ENCODE measurements around the gene NTM.

NTM gene

GRCh38 chr11:131951121-131951520, 580.7 kb downstream of the NTM start:
- no peak for FAIRE-seq
- DNase-seq (ENCODE audit: extremely low spot score, insufficient read length, low read depth): no peak

GRCh38 chr11:131954146-131954545, 583.7 kb downstream of the NTM start:
- no peak for FAIRE-seq

DNA sequence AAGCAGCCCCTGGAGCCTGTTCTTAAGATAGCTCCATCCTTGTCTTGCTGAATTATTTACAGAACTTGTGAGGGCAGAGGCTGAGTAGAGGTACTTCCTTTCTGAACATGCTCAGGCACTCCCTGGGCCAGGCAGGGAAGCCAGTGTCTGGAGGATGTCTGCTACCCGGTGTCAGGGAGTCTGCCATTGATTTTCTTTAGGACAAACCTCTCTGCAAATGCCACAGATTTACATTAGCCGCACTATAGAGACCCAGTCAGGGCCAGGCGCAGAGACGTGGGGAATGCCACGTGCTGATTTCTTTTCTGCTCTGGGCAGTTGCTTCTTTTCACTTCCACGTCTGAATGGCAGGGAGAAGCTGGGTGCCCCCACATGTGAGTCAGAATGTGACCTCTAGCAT, 585.5 kb downstream of the NTM start:
- FAIRE-seq (no peak), DNase-seq (ENCODE audit: extremely low spot score, insufficient read length, low read depth) (no peak)

More at GRCh38 chr11:131954146-131954545, 583.7 kb downstream of the NTM start:
- no peak for DNase-seq (ENCODE audit: extremely low spot score, insufficient read length, low read depth)

DNA sequence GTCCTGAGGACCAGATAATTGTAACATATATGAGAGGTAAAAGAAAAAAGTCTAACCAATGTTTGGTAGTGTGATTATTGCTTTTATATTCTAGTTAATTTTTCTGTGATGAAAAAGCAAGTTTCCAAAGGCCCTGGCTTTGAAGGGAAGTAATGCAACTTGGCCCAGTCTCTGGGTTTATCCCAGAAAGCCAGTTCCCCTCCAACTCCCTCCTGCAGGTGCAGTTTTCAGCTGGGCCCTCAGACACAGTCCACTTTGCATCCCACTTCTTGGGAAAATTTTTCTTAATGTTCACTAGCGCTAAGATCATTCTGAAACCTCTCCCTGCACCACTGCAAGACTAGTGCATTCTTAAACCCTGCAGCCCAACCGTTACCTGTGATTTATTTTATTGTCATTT, 586.8 kb downstream of the NTM start:
- FAIRE-seq: no peak

DNA sequence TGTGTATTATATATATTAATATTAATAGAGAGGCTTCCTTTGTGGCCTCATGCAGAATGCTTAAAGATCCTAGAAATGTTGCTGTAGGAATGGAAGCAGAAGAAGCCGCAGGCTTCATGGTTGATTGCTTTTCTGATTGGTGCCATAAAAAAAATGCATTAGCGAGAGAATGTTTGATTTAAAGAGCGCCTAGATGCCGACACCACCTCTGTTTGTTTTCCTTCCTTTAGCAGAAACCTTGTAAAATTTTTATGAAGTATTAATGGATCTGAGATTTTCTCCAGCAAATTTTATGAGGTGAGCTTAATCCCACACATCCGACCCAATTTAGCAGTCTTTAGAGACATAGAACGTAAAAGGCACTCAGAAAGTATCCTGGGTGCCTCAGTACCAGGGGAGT, 587.5 kb downstream of the NTM start:
- FAIRE-seq (no peak), DNase-seq (ENCODE audit: extremely low spot score, insufficient read length, low read depth) (no peak)

More for the DNA sequence above, 586.8 kb downstream of the NTM start:
- no peak for DNase-seq (ENCODE audit: extremely low spot score, insufficient read length, low read depth)

DNA sequence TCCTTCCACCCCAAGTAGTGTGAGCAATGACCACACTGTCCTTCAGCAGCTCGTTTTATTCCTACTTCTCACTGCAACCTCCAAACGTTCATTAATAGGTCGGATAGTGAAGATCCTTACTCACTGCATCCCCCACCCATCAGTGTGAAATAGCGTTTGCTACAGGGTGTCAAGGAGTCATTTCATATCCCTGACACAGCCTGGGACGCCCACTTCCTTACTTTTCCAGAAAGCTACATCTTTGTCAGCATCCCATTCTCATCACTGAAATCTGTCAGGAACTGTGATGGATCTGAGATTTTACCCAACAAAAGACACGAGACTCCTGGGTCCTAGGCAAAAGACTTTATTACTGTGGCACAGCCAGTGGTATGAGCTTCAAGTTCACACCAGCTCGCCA, 592.4 kb downstream of the NTM start:
- DNase-seq (ENCODE audit: extremely low spot score, insufficient read length, low read depth) (no peak), FAIRE-seq (no peak)

DNA sequence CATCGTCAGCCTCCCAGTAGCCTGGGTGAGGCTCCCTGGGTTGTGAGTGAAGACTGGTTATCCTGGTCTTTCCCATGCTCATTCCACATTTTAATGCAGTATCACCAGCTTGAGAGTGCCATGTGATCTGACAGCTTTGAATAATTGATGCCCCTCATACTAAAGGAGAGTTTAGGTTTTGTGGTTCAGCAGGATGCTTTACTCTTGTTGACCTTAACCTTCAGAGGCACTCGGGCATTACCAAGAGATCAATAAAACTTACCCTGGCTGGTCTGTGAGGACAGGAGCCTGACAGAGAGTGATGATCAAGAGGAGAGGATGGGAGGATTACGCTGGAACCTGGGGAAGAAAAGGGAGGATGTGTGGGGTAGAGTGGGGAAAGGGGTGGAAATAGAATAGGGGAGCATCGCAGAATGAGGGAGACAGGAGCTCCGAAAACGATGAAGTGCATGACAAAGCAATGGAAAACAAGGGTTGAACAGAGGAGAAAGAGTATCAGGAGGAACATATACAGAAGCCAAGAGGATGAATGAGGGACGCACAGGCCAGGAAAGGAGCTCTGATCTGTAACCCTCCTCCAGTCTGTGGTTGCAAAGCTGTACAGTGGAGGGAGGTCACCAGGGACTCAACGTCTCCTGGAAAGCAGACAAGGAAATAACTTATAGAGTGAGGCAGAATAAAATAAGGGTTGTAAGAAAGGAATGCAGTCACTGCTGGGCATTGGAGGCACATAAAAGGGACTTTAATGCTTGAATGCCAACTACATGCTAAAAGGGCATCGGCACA, 594.5 kb downstream of the NTM start:
- DNase-seq (ENCODE audit: extremely low spot score, insufficient read length, low read depth) (no peak), FAIRE-seq (no peak)

DNA sequence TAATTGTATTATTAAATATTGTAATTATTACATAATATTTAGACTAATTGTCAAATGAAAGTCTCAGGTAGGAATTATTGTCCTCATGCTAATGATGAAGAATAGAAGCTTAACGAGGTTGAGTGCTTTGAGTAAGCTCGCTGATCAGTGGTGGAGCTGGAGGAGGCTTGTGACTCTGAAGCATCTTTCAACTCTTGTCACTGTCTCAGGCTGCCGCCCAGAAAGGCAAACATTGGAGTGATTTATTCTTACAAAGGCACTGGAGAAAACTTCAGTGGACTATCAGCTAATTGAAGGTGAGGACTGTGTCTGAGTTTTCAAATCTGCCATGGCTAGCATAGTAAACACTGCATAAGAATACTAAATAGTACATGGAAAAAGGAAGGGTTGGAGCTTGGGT, 595.1 kb downstream of the NTM start:
- FAIRE-seq: no peak
- DNase-seq (ENCODE audit: extremely low spot score, insufficient read length, low read depth): no peak

GRCh38 chr11:131966667-131967066, 596.3 kb downstream of the NTM start:
- no peak for FAIRE-seq

GRCh38 chr11:131969261-131969660, 598.8 kb downstream of the NTM start:
- no peak for FAIRE-seq
- DNase-seq (ENCODE audit: extremely low spot score, insufficient read length, low read depth): no peak

More at GRCh38 chr11:131966667-131967066, 596.3 kb downstream of the NTM start:
- no peak for DNase-seq (ENCODE audit: extremely low spot score, insufficient read length, low read depth)

DNA sequence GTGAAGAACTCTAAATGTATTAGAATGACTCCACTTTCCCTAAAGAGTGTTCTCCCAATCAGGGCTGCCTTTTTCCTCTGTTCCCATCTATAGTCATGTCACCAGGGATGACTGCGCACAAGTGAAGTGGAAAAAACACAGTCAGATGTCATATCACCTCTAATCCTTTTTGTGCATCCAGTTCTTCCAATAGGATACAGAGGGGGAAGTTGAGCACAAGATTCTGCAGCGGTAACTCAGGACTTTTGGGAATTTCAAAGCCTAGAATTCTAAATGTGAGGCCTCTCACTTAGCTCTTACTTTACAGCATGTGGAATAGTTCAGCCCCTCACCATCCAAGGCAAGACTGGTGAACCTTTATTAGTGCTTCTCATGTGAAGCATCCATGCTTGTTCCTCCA, 602.6 kb downstream of the NTM start:
- no peak for DNase-seq (ENCODE audit: extremely low spot score, insufficient read length, low read depth)
- FAIRE-seq: no peak

GRCh38 chr11:131975619-131976018, 605.2 kb downstream of the NTM start:
- FAIRE-seq (no peak), DNase-seq (ENCODE audit: extremely low spot score, insufficient read length, low read depth) (no peak)

- no peak for FAIRE-seq
- DNase-seq (ENCODE audit: extremely low spot score, insufficient read length, low read depth): no peak
Measured at GRCh38 chr11:131976021-131976420, 605.6 kb downstream of the NTM start.

- no peak for DNase-seq (ENCODE audit: extremely low spot score, insufficient read length, low read depth)
- FAIRE-seq: no peak
Measured at GRCh38 chr11:131977231-131977630, 606.8 kb downstream of the NTM start.

- no peak for FAIRE-seq
- DNase-seq (ENCODE audit: extremely low spot score, insufficient read length, low read depth): no peak
Measured at GRCh38 chr11:131977854-131978253, 607.4 kb downstream of the NTM start.

- FAIRE-seq (no peak), DNase-seq (ENCODE audit: extremely low spot score, insufficient read length, low read depth) (no peak)
Measured at GRCh38 chr11:131978351-131978750, 607.9 kb downstream of the NTM start.

GRCh38 chr11:131979364-131979763, 608.9 kb downstream of the NTM start:
- DNase-seq (ENCODE audit: extremely low spot score, insufficient read length, low read depth) (no peak), FAIRE-seq (no peak)

DNA sequence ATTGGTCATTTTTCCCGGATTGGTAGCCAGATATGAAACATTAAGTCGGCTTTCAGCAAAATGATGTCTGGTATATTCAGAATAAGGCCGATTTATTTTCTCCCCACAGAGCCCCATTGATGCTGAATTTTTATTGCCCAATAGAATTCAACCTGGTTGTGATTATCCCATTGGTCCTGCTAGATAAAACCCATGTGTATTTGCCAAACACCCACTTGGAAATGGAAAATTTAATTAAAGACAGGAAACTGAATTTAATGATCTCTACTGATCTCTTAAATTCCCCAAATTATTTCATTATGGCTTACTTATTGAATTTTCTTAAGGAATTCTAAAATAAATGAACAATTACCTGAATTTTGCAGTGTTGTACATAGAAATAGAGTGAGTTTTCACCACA, 609.8 kb downstream of the NTM start:
- no peak for FAIRE-seq

GRCh38 chr11:131980888-131981668, 610.7 kb downstream of the NTM start:
- DNase-seq (ENCODE audit: extremely low spot score, insufficient read length, low read depth): no peak
- FAIRE-seq: no peak

More for the DNA sequence above, 609.8 kb downstream of the NTM start:
- no peak for DNase-seq (ENCODE audit: extremely low spot score, insufficient read length, low read depth)

GRCh38 chr11:131982154-131982553, 611.7 kb downstream of the NTM start:
- no peak for DNase-seq (ENCODE audit: extremely low spot score, insufficient read length, low read depth)
- FAIRE-seq: no peak

- no peak for FAIRE-seq
- no peak for DNase-seq (ENCODE audit: extremely low spot score, insufficient read length, low read depth)
Measured at GRCh38 chr11:131985846-131986301, 615.5 kb downstream of the NTM start.

All from GM18507 (cell line).